ENCODE measurements around the gene GRAMD2A. TPM values are rescaled to one million over a fixed set of nuclear protein-coding genes. Genes with fewer than 3 reads are reported as not detected.

The GRAMD2A gene
- total RNA-seq, 1 donor from 2014 or later = not detected

DNA sequence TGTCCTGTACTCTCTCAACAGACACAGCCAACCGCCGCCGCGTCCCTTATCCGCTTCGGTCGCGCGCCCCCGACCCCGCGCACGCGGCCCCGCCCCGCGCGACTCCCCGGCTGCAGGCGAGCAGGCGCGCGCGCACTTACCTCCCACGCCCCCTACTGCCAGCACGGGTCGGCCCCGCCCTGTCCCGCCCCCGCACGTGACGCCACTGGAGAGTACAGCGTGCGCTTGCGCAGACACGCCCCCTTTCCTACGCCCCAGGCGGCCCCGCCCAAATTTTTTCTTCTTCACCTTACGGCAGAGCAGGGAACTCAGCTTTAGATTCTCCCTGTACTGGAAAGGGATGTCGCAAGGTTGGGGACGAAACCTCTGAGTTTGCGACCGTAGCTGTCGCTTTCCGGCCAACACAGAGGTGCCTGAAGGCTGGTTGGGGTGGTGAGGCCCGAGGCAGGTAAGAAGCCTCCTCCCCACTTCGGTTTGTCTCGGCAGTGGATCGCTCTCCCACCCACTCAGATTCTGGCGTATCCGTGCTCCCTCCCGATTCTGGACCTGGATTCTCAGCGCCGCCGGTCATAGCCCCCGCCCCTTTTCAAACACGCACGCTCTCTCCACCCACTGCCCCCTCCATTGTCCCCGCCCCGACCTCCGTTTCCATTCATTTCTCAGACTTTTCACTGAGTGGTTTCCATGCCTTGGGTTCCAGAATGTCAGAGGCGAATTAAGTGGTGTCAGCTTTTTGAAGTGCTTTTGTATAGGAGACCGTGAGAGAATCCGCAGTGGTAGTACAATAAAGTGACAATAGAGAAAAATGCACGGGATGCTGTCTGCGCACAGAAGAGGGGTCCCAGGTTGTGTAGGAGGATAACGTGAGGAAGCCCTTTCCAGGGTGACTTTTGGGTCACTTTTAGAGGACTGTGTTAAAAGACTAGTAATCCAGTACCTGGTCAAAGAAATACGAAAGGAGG, 79.3 kb downstream of the GRAMD2A start, which contains the start of the genes MYO9A and SENP8:
Gene MYO9A, minus strand, starts transcription at position 134 of the 962 bp plus-strand sequence. CDS start 71,587 bp downstream, outside the sequence.
Gene SENP8, plus strand, starts transcription at position 387 of the 962 bp plus-strand sequence. CDS start 21,221 bp downstream, outside the sequence.
- intact Hi-C loops (cut with DNase I) = no loop called here
- DNase-seq = peak; percentile 98
- peak; percentile 93 for ATAC-seq (ENCODE audit: poor library complexity)

DNA sequence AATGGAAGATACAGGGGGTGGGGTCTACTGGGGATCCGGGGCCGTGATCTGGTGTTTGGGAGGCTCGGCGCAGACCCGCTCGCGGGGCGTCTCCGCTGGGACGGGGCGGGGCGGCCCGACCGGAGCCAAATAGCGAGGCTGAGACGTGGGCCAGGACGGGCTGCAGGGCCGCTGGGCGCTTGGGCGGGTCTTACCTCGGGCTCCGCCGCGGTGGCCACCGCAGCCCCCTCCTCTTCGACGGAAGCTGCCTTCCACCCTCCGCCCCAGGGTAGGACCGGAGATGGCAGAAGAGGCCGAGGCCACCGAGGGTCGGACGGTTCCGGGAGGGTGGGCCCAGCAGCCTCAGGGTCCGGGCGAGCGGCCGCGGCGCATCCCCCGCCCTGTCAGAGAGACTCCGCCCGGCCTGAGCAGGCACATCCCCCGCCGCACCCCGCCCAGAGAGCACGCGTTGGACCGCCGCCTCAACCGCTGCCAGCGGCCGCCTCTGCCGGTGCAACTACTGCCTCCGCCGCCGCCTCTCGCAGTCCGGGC, 80.0 kb downstream of the GRAMD2A start:
- peak; percentile 91 for DNase-seq

DNA sequence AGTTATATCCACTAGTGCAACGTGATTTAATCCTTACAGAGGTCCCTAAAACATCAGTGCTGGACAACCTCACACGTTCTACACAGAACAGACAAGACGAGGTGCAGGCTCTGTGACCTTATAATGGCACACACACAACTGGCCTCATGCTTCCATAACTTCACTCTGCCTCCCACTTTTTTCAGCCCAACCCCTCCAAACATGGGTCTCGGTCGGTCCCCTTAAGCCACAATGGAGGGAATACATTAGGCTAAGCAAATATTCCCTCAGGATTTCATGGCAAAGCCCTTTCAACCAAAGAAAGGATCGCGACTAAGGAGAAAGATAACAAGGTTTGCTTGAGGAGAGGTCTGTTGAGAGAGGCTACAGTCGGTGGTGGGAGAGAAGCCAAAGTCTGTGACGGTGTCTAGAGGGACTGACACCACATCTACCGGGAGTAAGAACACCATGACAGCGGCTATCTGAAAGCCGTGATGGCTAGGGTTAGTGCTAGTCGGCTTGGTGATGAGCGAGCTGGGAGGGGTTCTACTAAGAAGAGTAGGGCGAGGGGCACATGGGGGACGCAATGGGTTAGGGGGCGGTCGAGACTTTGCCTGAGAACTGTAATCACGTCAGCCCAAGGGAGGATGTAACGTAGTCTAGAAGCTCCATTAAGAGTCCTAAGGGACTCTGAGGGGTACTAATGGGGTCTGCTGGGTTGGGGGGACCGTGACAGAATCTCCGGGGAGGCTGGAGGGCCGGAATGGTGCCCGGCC, 80.7 kb downstream of the GRAMD2A start:
- intact Hi-C loops (cut with DNase I) = no loop called here
- ATAC-seq (ENCODE audit: poor library complexity) = peak; percentile 16
- DNase-seq = no peak

More for the DNA sequence above, 80.0 kb downstream of the GRAMD2A start:
- intact Hi-C loops (cut with DNase I) = no loop called here
- ATAC-seq (ENCODE audit: poor library complexity) = peak; percentile 88

DNA sequence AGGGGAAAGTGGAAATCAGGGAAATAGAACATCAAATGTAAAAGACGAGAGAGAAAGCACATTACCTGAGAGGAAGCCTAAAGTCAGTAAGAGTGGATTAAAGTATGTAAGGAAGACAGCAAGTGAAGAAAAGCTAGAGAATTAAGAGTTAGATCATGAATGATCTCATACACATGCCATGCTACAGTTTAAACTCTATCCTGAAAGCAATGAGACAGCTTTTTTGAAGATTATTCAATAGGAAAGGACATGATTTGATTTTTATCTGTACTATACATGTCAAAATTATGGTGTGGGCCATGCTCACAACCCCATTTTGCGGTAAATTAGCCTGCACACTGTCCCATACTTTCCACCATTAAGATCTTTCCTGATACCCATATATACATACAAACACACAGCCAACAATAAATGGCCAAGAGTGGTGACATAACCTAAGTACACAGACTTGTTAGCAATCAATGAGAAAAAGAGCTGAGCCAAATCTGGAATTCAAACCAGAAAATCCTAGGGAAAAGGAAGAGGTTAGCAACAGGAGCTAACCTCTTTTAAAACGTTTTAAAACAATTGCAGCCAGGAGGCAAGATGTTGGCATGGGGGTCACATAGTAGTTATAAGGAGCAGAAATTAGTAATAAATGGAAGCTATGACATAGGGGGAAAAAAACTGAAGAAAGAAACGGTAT, 84.1 kb downstream of the GRAMD2A start:
- intact Hi-C loops (cut with DNase I) = no loop called here
- no peak for DNase-seq
- no peak for ATAC-seq (ENCODE audit: poor library complexity)

DNA sequence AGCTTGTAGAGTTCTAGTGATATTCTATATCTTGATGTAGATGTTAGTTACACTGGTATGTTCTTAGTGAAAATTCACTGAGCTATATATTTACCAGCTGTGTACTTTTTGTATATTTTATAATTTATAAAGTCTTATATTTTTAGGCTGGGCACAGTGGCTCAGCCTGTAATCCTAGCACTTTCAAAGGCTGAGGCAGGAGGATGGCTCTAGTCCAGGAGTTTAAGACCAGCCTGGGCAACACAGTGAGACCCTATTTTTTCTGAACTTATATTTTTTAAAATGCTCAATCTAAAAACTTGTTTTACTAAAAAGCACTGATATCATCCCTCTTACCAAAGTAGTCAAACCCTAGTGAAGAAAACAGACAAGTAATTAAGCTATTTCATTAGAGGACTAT, 84.8 kb downstream of the GRAMD2A start:
- no peak for DNase-seq
- intact Hi-C loops (cut with DNase I) = no loop called here
- no peak for ATAC-seq (ENCODE audit: poor library complexity)

DNA sequence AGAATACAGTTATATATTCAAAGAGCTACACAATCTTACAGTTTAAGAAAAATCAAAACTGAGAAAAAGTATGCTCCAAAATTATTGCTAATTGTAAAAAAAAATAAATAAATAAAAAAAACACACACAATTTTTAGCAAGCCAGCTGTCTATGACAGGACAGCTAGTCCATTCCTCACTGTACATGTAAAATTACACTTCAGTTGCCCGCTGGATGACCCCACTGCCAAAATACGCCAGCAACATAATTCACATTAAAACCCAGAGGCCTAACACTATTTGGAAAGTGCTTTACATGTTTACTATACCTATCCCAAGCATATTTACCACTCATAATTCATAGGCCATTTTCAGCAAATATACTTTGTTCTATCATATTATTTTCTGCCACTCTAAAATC, 85.5 kb downstream of the GRAMD2A start:
- ATAC-seq (ENCODE audit: poor library complexity) = peak; percentile 49
- no peak for DNase-seq
- intact Hi-C loops (cut with DNase I) = no loop called here

DNA sequence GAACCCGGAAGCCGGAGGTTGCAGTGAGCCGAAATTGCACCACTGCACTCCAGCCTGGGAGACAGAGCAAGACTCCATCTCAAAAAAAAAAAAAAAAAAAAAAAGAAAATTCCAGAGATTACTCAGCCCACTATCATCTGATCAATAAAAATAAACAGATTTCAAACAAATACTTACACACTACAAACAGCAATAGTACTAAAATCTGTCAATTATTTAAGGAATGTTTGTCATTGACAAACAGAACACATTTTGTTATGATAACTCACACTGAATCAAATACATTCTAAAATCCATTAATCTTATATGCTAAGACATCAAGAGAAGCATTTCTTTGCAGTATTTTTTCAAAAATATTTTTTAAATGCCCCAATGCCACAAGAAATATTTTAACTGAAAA, 87.2 kb downstream of the GRAMD2A start:
- intact Hi-C loops (cut with DNase I) = no loop called here
- DNase-seq (no peak), ATAC-seq (ENCODE audit: poor library complexity) (no peak)

Other genes starting within 250 kb of the GRAMD2A start
- gene MYO9A, start 79.6 kb downstream of the GRAMD2A start, total RNA-seq = 32.7 TPM
- 6.3 TPM for gene SENP8, start 79.4 kb downstream of the GRAMD2A start, total RNA-seq
- 1,065 TPM for gene PKM, start 33.4 kb upstream of the GRAMD2A start, total RNA-seq
- gene PARP6, start 74.8 kb upstream of the GRAMD2A start, total RNA-seq = 37.2 TPM
- gene CELF6, start 122.4 kb upstream of the GRAMD2A start, total RNA-seq = 1.3 TPM
- 58.7 TPM for gene HEXA, start 178.2 kb upstream of the GRAMD2A start, total RNA-seq
- gene TMEM202, start 200.5 kb upstream of the GRAMD2A start, total RNA-seq = not detected